ENCODE data around the gene DLGAP3. TPM values are rescaled to one million over a fixed set of nuclear protein-coding genes. Genes with fewer than 3 reads are reported as not detected.

DLGAP3 gene
- total RNA-seq, 1 donor from 2014 or later = 44.8 TPM

DNA sequence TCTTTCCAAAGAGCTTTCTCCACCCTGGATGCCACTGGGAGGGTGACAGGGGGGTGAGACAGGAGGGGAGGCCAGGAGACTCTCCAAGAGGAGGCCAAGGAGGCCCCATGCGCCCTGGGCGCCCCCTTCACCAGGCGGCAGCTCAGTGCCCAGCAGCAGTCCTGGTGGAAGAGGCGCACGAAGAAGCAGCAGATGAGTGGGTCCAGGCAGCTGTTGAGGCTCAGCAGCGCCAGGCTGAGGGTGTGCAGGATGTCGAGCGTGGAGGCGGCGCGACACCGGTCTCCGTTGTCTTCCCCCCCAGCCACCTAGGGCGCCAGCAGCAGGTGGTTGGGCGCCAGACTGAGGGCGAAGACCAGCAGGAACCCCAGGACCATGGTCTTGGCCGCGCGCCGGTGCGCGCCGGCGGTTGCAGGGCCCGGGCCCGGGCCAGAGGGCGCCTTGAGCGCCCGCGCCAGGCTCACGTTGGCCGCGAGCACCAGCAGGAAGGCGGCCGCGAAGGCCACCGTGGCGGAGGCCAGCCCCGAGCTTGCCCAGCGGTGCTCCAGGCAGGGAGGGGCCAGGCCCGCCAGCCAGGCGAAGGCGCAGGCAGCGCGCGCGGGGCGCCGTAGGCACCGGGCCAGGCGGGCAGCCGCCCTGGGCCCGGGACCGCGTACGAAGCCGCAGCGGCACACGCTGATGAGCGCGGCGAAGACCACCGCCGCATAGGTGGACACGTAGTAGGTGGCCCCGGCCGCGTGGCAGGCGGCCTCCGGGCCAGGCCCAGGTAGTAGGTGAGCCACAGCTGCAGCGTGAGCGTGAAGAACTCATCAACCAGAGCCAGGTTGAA lies 47.1 kb upstream of the DLGAP3 start:
- Mint-ChIP-seq H3K4me1 (ENCODE audit: low read depth, unreplicated experiment) (peaks cover 12% of the 10 kb centered on the region), H3K27ac (ENCODE audit: unreplicated experiment) (no peak overlapping the region), H3K9me3 (ENCODE audit: unreplicated experiment) (peaks cover 4% of the 10 kb centered on the region), H3K4me3 (ENCODE audit: unreplicated experiment) (no peak overlapping the region), H3K36me3 (ENCODE audit: unreplicated experiment) (no peaks in the 10 kb centered on the region), H3K27me3 (ENCODE audit: unreplicated experiment) (peaks cover 4% of the 10 kb centered on the region)
- TF ChIP-seq CTCF (IDR thresholded peaks at IDR 0.05; ENCODE audit: partially characterized antibody, unreplicated experiment) = no peak
- DNase-seq = no peak

DNA sequence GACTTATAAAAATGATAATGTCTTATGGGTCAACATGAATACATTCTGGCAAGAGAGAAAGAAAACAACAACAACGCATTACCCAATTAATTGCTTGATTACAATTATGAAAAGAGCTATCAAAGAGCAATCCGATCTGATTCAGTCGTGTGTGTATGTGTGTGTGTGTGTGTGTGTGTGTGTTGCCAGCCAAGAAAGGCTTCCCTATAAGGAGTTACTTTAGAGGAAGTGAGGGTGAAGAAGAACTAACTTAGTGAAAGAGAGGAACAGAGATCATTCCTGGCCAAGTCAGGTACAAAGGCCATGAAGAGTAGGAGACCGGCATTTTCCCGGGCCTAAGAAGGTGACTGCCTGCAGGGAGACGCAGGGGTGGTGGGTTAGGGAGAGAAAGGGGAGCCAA lies 46.3 kb upstream of the DLGAP3 start:
- H3K9me3 Mint-ChIP-seq (ENCODE audit: unreplicated experiment) = peaks cover 4% of the 10 kb centered on the region
- TF ChIP-seq CTCF (IDR thresholded peaks at IDR 0.05; ENCODE audit: partially characterized antibody, unreplicated experiment) = no peak
- no peak for DNase-seq
- H3K4me3 Mint-ChIP-seq (ENCODE audit: unreplicated experiment) = no peak overlapping the region
- H3K4me1 Mint-ChIP-seq (ENCODE audit: low read depth, unreplicated experiment) = peaks cover 15% of the 10 kb centered on the region
- peaks cover 3% of the 10 kb centered on the region for H3K27me3 Mint-ChIP-seq (ENCODE audit: unreplicated experiment)
- no peaks in the 10 kb centered on the region for H3K36me3 Mint-ChIP-seq (ENCODE audit: unreplicated experiment)
- H3K27ac Mint-ChIP-seq (ENCODE audit: unreplicated experiment) = no peak overlapping the region

GRCh38 chr1:34975338-34975737 lies 45.9 kb upstream of the DLGAP3 start:
- no peak for TF ChIP-seq CTCF (IDR thresholded peaks at IDR 0.05; ENCODE audit: partially characterized antibody, unreplicated experiment)
- H3K9me3 Mint-ChIP-seq (ENCODE audit: unreplicated experiment) = peaks cover 4% of the 10 kb centered on the region
- peaks cover 3% of the 10 kb centered on the region for H3K27me3 Mint-ChIP-seq (ENCODE audit: unreplicated experiment)
- no peaks in the 10 kb centered on the region for H3K36me3 Mint-ChIP-seq (ENCODE audit: unreplicated experiment)
- no peak overlapping the region for H3K27ac Mint-ChIP-seq (ENCODE audit: unreplicated experiment)
- peaks cover 15% of the 10 kb centered on the region for H3K4me1 Mint-ChIP-seq (ENCODE audit: low read depth, unreplicated experiment)
- no peak for DNase-seq
- H3K4me3 Mint-ChIP-seq (ENCODE audit: unreplicated experiment) = no peak overlapping the region

DNA sequence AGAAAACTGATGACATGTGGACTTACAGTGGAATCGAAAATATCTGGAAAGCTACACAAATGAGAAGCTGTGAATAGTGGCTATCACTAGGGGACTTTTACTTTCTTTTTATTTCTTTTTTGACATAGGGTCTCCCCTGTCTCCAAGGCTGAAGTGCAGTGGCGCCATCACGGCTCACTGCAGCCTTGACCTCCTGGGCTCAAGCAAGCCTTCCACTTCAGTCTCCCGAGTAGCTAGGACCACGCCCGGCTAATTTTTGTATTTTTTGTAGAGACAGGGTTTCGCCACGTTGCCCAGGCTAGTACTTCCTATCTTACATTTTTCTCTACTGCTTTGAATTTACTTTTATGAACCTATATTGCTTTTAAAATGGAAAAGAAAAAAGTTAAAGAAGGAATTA lies 45.2 kb upstream of the DLGAP3 start:
- no peak overlapping the region for H3K4me3 Mint-ChIP-seq (ENCODE audit: unreplicated experiment)
- peaks cover 4% of the 10 kb centered on the region for H3K9me3 Mint-ChIP-seq (ENCODE audit: unreplicated experiment)
- no peak for TF ChIP-seq CTCF (IDR thresholded peaks at IDR 0.05; ENCODE audit: partially characterized antibody, unreplicated experiment)
- H3K4me1 Mint-ChIP-seq (ENCODE audit: low read depth, unreplicated experiment) = peaks cover 15% of the 10 kb centered on the region
- no peaks in the 10 kb centered on the region for H3K36me3 Mint-ChIP-seq (ENCODE audit: unreplicated experiment)
- DNase-seq = no peak
- peaks cover 3% of the 10 kb centered on the region for H3K27me3 Mint-ChIP-seq (ENCODE audit: unreplicated experiment)
- H3K27ac Mint-ChIP-seq (ENCODE audit: unreplicated experiment) = no peak overlapping the region

- no peak overlapping the region for H3K27ac Mint-ChIP-seq (ENCODE audit: unreplicated experiment)
- peaks cover 3% of the 10 kb centered on the region for H3K27me3 Mint-ChIP-seq (ENCODE audit: unreplicated experiment)
- no peak for TF ChIP-seq CTCF (IDR thresholded peaks at IDR 0.05; ENCODE audit: partially characterized antibody, unreplicated experiment)
- DNase-seq = no peak
- peaks cover 15% of the 10 kb centered on the region for H3K4me1 Mint-ChIP-seq (ENCODE audit: low read depth, unreplicated experiment)
- H3K36me3 Mint-ChIP-seq (ENCODE audit: unreplicated experiment) = no peaks in the 10 kb centered on the region
- peaks cover 4% of the 10 kb centered on the region for H3K9me3 Mint-ChIP-seq (ENCODE audit: unreplicated experiment)
- no peak overlapping the region for H3K4me3 Mint-ChIP-seq (ENCODE audit: unreplicated experiment)
Observed at GRCh38 chr1:34973326-34973725, 43.9 kb upstream of the DLGAP3 start.
